Right renal cortex interstitium (tissue), 3 donors: ENCODE data around the gene KCNJ18. TPM values are rescaled to one million over a fixed set of nuclear protein-coding genes. Genes with fewer than 3 reads are reported as not detected.
"Not testable (repeated sequence)": the region's sequence is repeated elsewhere in the genome, so short reads cannot be mapped to it uniquely, and the experiment has no call there.

Source experiments
- DNase-seq, 3 donors: peaks; one replicate each; pipeline ENCODE4 v3.0.0-alpha.2; 2013; ENCODE audit warnings: low read depth in 3 of 3, low spot score in 2 of 3
- polyA plus RNA-seq, 3 donors: library from polyadenylated mRNA; unstranded; fragments of 120-200 nt; gene quantifications; one replicate each; pipeline ENCODE4 v1.2.1, GENCODE V29; 2013; ENCODE audit not compliant: insufficient read length in 3 of 3

KCNJ18 gene
- polyA plus RNA-seq: not detected

DNA sequence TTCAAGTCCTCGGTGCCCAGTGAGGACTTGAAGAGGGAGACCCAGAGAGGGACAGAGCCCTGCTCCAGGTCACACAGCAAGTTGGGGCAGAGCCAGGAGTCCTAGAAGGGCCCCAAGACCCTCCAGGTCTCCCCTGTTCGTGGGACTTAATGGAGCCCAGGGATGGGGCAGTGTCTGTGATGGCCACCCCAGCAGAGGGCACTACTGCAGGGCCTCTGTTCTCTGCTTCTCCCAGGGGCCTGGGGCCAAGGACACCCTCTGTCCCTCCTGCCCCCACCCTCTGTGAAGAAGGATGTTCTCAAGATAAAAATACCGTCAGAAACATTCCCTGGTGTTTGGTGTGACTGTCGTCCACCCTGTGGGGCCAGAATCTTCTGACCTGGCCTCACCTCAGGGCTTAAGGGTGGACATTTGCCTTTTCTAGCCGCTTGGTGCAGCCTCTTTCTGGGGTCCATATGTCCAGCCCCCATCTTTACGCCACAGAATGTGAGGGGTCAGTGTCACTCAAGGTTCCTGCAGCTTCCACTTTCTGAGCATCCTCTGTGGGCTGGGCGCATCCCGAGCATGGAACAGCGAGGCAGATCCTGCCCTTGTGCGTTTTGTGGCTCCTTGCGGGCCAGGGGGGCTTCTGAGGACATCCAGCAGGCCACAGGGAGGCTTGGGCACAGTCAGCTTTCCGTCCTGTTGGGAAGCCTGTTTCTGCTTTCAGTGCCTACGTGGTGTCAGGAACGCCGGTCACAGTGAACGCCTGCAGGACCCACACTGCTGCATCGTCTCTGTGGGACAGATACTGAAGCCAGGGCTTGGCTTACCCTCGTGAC is at the start of gene KCNJ18:
Gene KCNJ18 (plus strand): TSS at position 641 of the 821 bp plus-strand sequence. CDS start 10,264 bp downstream, outside the sequence.
- not testable (repeated sequence) for DNase-seq

DNA sequence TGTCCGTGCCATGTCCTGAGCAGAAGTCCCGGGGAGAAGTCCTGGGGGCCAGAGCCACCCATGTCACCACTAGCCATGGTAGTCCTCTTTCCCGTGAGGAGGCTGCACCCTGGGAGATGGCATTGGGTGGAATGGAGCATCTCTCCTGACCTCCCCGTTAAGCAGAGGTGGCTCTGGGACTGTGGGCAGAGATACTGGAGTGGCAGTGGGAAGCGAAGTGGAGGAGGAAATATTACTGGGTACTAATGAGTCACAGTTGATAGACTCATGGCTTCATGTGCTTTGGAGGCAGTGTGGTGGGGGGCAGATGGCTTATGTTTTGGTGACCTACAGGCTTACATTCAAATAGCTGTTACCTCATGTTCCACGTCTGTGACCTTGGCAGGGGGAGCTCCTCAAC is 44.2 kb upstream of the KCNJ18 start:
- not testable (repeated sequence) for DNase-seq

DNA sequence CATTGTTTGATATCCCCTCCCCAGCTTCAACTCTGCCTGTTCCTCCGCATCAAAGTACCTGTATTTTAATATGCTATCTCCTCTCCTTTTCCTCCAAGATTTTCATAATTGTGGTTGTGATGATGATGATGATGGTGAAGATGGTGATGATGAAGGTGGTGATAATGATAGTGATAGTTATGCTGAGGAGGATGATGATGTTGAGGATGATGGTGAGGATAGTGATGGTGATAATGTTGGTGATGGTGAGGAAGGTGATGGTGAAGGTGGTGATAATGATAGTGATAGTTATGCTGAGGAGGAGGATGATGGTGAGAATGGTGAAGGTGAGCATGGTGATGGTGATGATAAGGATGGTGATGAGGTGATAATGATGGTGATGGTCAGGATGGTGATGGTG is 42.3 kb upstream of the KCNJ18 start:
- not testable (repeated sequence) for DNase-seq

DNA sequence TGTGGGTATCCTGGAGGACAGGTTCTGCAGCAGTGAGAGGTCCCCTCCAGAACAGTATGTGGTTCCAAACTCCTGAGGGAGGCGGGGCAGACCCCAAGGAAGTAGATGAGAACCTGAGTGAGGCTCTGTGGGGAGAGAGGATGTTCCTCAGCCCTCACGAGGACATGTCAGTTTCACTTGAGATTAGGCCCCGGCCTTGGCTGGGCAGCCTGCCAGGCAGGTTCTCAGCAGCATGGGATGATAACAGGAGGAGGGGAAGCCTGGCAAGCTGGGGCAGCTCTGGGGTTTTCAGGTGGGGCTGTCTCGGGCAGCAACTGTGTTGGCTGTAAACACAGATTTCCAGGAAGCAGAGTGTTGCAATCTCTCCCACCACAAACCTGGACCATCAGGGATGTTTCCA is 40.3 kb upstream of the KCNJ18 start:
- not testable (repeated sequence) for DNase-seq

DNA sequence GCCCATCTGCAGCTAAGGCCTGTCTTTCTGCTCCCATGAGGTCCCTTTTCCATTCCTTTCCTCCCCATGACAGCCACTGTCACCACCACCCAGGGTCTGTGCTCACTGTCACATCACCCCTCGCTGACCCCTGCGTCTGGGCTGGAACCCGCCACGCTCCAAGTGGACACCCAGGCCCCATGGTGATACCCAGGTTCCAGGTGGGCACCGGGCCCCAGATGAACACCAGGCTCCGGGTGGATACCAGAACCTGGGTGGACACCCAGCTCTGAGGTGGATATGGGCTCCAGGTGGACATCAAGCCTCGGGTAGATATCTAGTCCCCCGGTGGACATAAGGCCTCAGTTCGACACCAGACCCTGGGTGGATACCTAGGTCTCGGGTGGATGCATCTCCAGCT is 39.1 kb upstream of the KCNJ18 start:
- not testable (repeated sequence) for DNase-seq

DNA sequence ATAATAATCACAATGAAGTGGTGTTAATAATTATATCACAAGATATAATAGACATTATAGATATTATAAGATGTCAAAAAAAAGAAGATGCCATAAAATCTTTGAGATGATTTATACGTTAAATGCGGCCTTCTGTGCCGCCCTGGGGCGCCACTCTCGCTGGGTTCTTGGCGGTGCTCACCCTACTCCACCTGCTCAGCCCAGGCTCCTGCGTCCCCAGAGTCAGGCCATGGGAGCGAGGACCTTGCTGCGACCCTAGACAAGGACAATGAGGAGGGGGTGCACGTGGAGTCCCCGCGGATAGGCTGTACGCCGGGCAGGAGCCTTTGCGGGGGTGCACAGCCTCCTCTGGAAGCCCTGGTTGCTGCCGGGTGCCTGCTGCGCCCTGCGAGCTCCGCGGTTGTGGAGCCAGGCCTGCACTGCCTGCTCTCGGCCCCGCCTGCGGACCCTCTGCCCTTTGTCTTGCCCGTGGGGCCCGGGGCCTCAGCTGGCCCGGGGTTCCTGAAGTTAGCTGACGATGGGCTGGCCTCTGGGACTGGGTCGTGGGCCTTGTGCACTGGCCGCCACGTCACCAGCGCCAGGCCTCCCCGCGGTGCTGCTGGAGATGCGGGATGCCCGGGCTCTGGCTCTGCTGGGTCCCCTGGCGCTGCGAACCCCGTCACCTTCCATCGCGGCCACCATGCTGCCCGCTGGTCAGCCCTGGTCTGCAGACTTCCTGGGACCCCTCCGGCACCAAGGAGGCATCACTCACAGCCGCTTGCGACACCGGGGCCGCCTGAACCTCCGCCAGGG is 35.6 kb upstream of the KCNJ18 start:
- DNase-seq: not testable (repeated sequence)

DNA sequence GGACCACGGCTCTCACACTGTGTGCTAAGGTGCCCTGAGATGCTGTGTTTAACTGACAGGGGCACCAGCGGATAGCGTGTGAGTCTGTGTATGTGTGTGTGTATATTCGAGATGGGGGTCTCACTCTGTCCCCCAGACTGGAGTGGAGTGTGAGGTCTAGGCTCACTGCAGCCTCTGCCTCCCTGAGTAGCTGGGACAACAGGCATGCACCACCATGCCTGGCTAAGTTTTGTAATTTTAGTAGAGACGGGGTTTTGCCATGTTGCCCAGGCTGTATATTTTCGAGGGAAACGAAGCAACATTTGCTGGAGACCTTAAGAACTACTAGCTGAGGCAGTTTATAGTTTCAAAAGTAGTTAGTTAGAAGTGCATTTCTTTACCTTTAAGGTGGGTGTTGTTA is 32.7 kb upstream of the KCNJ18 start:
- DNase-seq: not testable (repeated sequence)

- not testable (repeated sequence) for DNase-seq
Observed at GRCh38 chr17:21661455-21661854, 30.9 kb upstream of the KCNJ18 start.

DNA sequence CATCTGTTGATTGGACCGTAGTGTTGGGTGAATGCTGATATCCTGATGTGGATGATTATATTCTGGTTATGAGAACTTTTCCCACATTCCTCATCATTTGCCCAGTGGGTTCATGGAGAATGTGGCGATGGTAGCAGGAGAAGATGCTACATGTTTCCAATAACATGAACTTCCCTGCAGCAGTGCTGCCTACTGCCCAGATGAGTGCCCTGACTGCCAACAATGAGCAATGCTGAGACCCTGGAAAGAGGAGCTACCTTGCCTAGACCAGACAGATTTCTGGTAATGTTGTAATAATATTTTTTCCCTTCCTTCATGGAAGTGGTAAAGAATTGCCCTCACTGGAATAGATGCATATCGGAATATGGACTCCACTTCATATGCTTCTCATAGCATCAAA is 29.2 kb upstream of the KCNJ18 start:
- not testable (repeated sequence) for DNase-seq

GRCh38 chr17:21663614-21664474 is 28.5 kb upstream of the KCNJ18 start:
- DNase-seq: not testable (repeated sequence)

- not testable (repeated sequence) for DNase-seq
Observed at GRCh38 chr17:21665171-21665570, 27.2 kb upstream of the KCNJ18 start.

GRCh38 chr17:21665935-21666493 is 26.3 kb upstream of the KCNJ18 start:
- not testable (repeated sequence) for DNase-seq

- DNase-seq: not testable (repeated sequence)
Observed at GRCh38 chr17:21666711-21667412, 25.5 kb upstream of the KCNJ18 start.

GRCh38 chr17:21667413-21668117 is 24.8 kb upstream of the KCNJ18 start:
- DNase-seq: not testable (repeated sequence)

DNA sequence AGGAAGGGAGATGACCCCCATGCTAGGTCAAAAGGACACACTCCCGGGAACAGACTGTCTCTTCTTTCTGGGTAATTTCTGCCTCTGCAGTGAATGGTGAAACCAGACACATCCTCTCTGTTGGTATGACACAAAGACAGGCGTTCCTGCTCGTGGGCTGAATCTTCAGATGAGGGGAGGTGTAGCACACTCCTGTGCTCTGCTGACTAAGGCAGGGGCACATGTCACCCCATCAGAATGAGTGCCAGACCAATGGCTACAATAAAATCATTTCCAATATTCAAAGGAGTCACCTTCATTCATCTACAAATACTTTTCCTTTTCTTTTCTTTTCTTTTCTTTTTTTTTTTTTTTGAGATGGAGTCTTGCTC is 24.2 kb upstream of the KCNJ18 start:
- not testable (repeated sequence) for DNase-seq

GRCh38 chr17:21668746-21669508 is 23.4 kb upstream of the KCNJ18 start:
- not testable (repeated sequence) for DNase-seq

DNA sequence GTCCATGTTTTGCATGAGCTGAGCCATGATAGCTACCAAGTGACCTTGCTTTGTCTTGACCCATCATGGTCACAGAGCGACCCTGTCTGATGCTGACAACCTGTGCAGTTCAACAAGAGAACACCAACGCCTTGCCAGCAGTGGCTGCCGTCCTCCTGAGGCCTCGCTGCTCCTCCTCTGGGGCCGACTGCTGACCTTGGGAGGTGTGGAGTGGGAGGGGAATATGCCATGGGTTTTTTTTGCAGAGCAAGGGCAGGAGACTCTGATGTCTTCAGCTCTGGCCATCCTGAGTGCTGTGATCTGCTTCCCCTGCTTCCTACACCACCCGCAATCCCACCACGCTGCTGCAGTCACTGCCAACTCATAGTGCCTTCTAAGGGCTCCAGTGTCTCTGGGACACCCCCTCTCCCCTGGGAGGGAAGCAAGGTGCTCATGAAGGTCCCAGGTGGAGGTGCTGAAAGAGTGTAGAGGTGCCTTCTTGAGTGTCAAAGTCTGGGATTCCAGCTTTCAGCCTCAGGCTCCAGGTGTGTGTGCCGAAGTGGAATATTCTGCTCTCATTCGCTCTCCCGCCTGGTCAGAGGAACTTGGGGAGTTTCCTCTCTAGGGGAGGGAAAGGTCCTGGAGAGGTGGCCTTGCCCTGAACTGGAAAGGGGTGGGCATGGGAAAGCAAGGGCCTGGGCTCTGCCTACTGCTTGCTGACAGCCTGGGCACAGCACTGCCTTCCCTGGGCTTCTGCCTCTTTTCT is 22.5 kb upstream of the KCNJ18 start:
- DNase-seq: not testable (repeated sequence)
